Tibial artery (tissue), 4 donors: ENCODE measurements around the gene SEH1L.

Experiments used
- DNase-seq, 2 donors: peaks; one replicate each; pipeline ENCODE4 v3.0.0-alpha.2; 2019
- H3K27ac ChIP-seq, 2 donors: fragments of 200-600 bp; sonication (generic) in 1 of 2; 1 replicate in 1 of 2; 2 replicates in 1 of 2; pipeline ENCODE4 v1.5.1; 2018 to 2019; ENCODE audit warnings: mild to moderate bottlenecking in 1 of 2
- H3K27me3 ChIP-seq, 2 donors: fragments of 200-600 bp; sonication (generic) in 1 of 2; one replicate each; pipeline versions ENCODE4 v1.5.1 to v1.6.0; 2016 to 2019
- H3K36me3 ChIP-seq, 3 donors: fragments of 200-600 bp; sonication (generic) in 2 of 3; one replicate each; pipeline ENCODE4 v1.5.1; 2016 to 2019; ENCODE audit warnings: mild to moderate bottlenecking in 2 of 3
- H3K4me1 ChIP-seq, 4 donors: fragments of 200-600 bp; sonication (generic) in 2 of 4; 1 replicate in 3 of 4; 2 replicates in 1 of 4; pipeline ENCODE4 v1.5.1; 2016 to 2019
- H3K4me3 ChIP-seq, 2 donors: fragments of 200-600 bp; sonication (generic) in 1 of 2; 1 replicate in 1 of 2; 2 replicates in 1 of 2; pipeline ENCODE4 v1.5.1; 2018 to 2019; ENCODE audit warnings: mild to moderate bottlenecking in 2 of 2
- H3K9me3 ChIP-seq, 3 donors: fragments of 200-600 bp; sonication (generic) in 1 of 3; one replicate each; pipeline ENCODE4 v1.5.1; 2016 to 2019
- intact Hi-C: fragments of 100-400 bp; cut with DNase I; formaldehyde crosslinking; loops from one replicate; pipeline ENCODE4 v1.15.0; 2023; ENCODE audit warnings: low total_unique reads
- TF ChIP-seq, protein P1 (sequence below), 2 experiments: fragments of 200-600 bp in 1 of 2; fragments of 450-650 bp in 1 of 2; IDR thresholded peaks; one replicate each; pipeline ENCODE4 v1.5.1; 2017 to 2019; ENCODE audit warnings: antibody characterized with exemption in 2 of 2, mild to moderate bottlenecking in 1 of 2, moderate library complexity in 1 of 2

The SEH1L gene

DNA sequence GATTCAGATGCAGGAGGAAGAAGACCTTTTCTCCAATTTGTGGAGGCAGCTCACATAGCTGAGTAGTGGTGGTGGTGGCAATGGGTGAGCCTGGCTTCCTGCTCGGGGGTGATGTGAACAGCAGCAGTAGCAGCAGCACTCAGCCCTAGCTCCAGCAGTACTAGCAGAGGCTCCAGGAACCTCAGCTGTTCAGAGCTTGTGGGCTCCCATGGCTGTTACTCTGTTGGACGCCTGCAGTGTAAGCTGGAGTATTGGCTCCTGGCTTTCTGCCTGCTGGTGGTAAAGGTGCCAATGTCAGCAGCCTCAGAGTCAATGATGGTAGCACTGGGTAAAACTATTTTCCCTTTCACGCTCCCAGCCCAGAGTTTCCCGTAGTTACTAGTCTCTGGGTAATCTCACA lies 3.1 kb upstream of the SEH1L start:
- no peaks in the 10 kb centered on the region for H3K27me3 ChIP-seq
- peaks cover 0 to 36% (median 10%) of the 10 kb centered on the region in 4 donors for H3K4me1 ChIP-seq
- DNase-seq, result peak; percentile 60 to 90
- no peaks in the 10 kb centered on the region for H3K9me3 ChIP-seq
- H3K36me3 ChIP-seq, result no peaks in the 10 kb centered on the region
- no peak overlapping the region for H3K4me3 ChIP-seq
- intact Hi-C loops, result loop anchor here (5.0 kb wide), 1 partner anchor 62 kb away; the partner anchor contains the start of gene PTPN2
- TF ChIP-seq, protein P1, sequence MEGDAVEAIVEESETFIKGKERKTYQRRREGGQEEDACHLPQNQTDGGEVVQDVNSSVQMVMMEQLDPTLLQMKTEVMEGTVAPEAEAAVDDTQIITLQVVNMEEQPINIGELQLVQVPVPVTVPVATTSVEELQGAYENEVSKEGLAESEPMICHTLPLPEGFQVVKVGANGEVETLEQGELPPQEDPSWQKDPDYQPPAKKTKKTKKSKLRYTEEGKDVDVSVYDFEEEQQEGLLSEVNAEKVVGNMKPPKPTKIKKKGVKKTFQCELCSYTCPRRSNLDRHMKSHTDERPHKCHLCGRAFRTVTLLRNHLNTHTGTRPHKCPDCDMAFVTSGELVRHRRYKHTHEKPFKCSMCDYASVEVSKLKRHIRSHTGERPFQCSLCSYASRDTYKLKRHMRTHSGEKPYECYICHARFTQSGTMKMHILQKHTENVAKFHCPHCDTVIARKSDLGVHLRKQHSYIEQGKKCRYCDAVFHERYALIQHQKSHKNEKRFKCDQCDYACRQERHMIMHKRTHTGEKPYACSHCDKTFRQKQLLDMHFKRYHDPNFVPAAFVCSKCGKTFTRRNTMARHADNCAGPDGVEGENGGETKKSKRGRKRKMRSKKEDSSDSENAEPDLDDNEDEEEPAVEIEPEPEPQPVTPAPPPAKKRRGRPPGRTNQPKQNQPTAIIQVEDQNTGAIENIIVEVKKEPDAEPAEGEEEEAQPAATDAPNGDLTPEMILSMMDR (IDR thresholded peaks at IDR 0.05), result no peak
- peak overlapping the region; percentile 88 to 98 for H3K27ac ChIP-seq

DNA sequence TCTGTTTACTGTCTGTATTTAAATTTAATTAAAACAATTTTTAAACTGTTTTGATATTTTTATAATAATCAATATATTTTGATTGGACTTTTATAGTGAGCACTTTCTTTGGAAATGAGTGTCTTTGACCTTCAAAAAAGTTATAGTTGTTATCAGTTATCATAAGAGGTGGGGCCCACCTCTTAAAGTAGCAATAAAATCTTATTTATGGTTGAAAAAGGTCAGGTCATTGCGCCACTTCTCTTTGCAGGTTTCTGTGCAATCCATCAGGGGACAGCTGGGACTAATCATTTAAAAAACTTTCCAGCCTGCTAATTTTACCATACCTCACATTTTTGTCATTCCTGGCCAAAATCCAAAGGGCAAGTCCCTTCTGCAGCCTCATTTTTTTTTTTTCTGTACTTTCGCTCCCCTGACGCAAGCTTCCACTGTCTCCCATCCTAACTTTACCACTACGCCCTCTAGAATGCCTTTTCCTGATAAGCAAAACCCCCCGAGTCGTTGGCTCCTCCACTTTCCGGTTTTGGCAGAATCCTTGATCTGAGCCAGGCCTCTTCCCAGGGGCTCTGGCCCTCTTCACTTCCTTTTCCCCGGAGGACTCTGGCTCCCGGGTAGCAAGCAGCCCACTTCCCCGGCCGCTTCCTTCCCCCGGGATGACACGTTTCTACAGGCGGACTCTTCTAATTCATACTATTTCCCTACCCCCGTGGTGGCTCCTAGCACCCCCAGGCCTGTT lies 1.1 kb upstream of the SEH1L start:
- intact Hi-C loops, result loop anchor here (2.0 to 5.0 kb wide), 2 partner anchors 44 to 64 kb away; partner anchors contain the start of genes CEP192 and PTPN2
- peak overlapping the region; percentile 88 to 98 for H3K27ac ChIP-seq

DNA sequence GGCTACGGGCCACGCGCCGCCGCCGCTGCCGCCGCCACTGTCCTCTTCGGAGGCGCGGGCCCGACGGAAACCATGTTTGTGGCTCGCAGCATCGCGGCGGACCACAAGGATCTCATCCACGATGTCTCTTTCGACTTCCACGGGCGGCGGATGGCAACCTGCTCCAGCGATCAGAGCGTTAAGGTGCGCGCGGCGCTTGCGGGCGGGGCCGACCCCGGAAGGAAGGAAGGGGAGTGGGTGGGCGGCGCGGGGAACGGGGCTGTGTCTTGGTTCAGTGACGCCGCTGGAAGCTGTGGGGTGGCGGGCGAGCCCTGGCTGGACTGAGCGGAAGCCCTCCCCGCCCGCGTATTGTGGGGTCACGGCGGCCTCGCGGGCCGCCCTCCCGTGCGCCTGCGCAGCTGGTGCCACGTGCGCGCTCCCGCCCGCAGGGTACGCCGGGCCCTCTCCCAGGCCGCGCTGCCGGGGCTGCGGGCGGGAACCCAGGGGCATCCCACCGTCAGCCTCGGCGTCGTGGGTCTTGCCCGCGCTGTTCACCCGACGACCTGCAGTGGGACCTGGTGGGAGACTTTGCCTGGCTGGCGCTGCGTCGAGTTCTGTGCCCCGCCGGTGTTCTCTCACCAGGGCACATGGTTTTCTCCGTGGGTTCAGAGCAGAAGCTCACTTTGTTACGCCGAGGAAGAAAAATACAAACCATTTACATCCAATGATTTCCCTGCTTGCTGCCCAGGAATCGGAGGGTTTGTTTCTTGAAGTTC lies 416 bp downstream of the SEH1L start:
- TF ChIP-seq, protein P1 (IDR thresholded peaks at IDR 0.05), result no peak
- DNase-seq, result peak; percentile 96 to 97
- intact Hi-C loops, result loop anchor here (5.0 kb wide), 1 partner anchor 66 kb away; the partner anchor contains the start of gene PTPN2
- peak overlapping the region; percentile 88 to 98 for H3K27ac ChIP-seq
- no peaks in the 10 kb centered on the region for H3K9me3 ChIP-seq
- peaks cover 0 to 52% (median 10%) of the 10 kb centered on the region in 4 donors for H3K4me1 ChIP-seq
- peaks cover 0 to 6% (median 0%) of the 10 kb centered on the region in 3 donors for H3K36me3 ChIP-seq
- H3K27me3 ChIP-seq, result no peaks in the 10 kb centered on the region
- peak overlapping the region; percentile 68 to 84 for H3K4me3 ChIP-seq

More for the DNA sequence above, 1.1 kb upstream of the SEH1L start:
- peak in 1 of 2 donors; percentile 81 for DNase-seq
- Histone ChIP-seq H3K4me3 (peak overlapping the region; percentile 68 to 84), H3K27me3 (no peaks in the 10 kb centered on the region), H3K4me1 (peaks cover 0 to 46% (median 10%) of the 10 kb centered on the region in 4 donors), H3K9me3 (no peaks in the 10 kb centered on the region), H3K36me3 (no peaks in the 10 kb centered on the region)
- TF ChIP-seq, protein P1 (IDR thresholded peaks at IDR 0.05), result no peak

DNA sequence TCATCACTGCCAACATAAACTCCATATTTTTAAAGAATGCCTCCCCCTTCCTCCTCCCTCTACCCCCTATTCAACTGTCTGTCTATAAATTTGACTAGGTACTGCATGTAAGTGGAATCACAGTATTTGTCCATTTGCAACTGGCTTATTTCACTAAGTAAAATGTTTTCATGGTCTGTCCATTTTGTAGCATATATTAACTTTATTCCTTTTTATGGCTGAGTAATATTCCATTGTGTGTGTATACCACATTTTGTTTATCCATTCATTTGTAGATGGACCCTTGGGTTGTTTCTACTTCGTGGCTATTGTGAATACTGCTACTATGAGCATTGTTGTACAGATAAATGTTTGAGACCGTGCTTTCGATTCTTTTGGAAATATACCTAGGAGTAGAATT lies 10.7 kb downstream of the SEH1L start:
- H3K4me3 ChIP-seq, result no peak overlapping the region
- H3K9me3 ChIP-seq, result no peaks in the 10 kb centered on the region
- no peaks in the 10 kb centered on the region for H3K27me3 ChIP-seq
- H3K36me3 ChIP-seq, result peaks cover 17 to 31% (median 21%) of the 10 kb centered on the region in 3 donors
- H3K27ac ChIP-seq, result no peak overlapping the region
- TF ChIP-seq, protein P1 (IDR thresholded peaks at IDR 0.05), result no peak
- H3K4me1 ChIP-seq, result no peaks in the 10 kb centered on the region
- intact Hi-C loops, result no loop called here
- DNase-seq, result no peak

DNA sequence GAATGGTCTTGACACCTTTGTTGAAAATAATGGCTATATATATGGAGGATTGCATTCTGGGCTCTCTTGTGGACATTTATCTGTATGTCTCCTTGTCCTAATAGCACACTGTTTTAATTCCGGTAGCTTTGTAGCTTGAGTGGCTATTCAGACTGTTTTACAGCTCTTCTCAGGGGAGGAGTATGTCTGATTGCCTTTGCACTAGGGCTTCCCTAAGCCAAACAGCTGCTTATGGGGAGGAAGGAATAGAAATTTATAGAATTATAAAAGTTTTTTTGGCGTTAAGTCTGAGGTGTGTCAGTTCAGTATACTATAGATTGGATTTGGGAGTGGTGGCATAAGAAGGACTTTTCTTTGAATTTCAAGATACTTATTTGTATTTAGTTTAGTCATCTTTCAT lies 12.6 kb downstream of the SEH1L start:
- no peaks in the 10 kb centered on the region for H3K9me3 ChIP-seq
- peaks cover 25 to 46% (median 25%) of the 10 kb centered on the region in 3 donors for H3K36me3 ChIP-seq
- H3K4me1 ChIP-seq, result no peaks in the 10 kb centered on the region
- H3K27me3 ChIP-seq, result no peaks in the 10 kb centered on the region
- no peak overlapping the region for H3K27ac ChIP-seq
- TF ChIP-seq, protein P1 (IDR thresholded peaks at IDR 0.05), result no peak
- intact Hi-C loops, result no loop called here
- DNase-seq, result no peak
- H3K4me3 ChIP-seq, result no peak overlapping the region
